ENCODE data around the gene LRRC4C.

Gene LRRC4C

DNA sequence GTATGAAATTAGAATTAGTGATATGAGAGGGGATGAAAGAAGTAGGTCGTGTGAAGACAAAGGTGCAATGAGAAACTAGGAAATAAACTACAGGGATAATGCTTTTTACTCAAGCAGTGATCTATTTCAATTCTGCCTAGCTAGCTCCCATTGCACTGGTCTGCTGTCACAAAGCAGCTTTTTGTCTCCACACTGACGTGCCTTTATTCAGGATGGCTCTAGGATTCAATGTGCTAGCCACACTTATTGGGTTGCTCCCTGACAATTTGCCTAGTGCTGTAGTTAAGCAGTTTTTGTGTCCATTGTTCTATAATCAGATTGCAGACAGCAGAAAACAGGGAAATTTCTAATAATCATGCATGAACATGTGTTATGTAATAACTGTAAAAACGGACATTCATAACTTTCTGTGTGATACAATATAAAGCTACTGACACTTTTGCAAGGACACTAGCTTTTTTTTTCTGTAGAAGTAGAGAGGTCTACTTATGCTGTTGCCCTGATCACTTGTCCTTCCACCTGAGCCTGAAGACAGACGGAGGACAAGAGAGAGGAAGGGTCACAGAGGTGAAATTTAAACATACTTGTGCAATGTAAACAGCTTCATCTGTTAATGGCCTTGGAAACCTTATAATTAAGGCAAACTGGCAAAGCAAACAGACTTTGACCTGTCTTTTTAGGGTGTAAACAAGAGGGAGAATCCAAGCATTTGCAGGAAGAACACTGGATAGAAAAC is 269.6 kb downstream of the LRRC4C start:
- H3K27ac ChIP-seq, result no peak overlapping the region
- no peaks in the 10 kb centered on the region for H3K4me1 ChIP-seq
- intact Hi-C loops (cut with DNase I; ENCODE audit: low total_unique reads), result no loop called here
- no peaks in the 10 kb centered on the region for H3K36me3 ChIP-seq
- H3K9me3 ChIP-seq, result no peaks in the 10 kb centered on the region
- TF ChIP-seq, protein P1, sequence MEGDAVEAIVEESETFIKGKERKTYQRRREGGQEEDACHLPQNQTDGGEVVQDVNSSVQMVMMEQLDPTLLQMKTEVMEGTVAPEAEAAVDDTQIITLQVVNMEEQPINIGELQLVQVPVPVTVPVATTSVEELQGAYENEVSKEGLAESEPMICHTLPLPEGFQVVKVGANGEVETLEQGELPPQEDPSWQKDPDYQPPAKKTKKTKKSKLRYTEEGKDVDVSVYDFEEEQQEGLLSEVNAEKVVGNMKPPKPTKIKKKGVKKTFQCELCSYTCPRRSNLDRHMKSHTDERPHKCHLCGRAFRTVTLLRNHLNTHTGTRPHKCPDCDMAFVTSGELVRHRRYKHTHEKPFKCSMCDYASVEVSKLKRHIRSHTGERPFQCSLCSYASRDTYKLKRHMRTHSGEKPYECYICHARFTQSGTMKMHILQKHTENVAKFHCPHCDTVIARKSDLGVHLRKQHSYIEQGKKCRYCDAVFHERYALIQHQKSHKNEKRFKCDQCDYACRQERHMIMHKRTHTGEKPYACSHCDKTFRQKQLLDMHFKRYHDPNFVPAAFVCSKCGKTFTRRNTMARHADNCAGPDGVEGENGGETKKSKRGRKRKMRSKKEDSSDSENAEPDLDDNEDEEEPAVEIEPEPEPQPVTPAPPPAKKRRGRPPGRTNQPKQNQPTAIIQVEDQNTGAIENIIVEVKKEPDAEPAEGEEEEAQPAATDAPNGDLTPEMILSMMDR (IDR thresholded peaks at IDR 0.05), result no peak
- DNase-seq, result no peak
- H3K4me3 ChIP-seq, result no peak overlapping the region
- H3K27me3 ChIP-seq, result no peaks in the 10 kb centered on the region

DNA sequence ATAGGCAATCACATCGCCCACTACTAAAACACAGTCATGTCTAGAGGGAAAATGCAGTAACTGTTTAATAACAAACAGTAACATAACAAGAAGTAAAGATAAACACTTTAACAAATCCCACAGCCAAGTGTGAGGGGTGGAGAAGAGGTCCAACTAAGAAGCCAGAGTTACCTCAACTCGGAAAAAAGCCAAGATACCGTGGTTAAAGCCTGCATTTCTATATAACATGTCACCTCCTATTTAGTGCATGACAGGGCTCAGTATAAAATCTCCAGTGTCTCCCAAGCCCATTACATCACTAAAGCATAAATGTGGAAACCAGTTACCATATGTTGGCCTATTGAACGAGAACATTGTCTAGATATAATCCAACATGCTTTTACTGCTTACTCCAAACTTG is 281.7 kb downstream of the LRRC4C start:
- Histone ChIP-seq H3K4me1 (no peaks in the 10 kb centered on the region), H3K36me3 (no peaks in the 10 kb centered on the region), H3K27ac (no peak overlapping the region), H3K27me3 (no peaks in the 10 kb centered on the region), H3K9me3 (no peaks in the 10 kb centered on the region), H3K4me3 (no peak overlapping the region)
- no peak for DNase-seq
- intact Hi-C loops (cut with DNase I; ENCODE audit: low total_unique reads), result no loop called here
- TF ChIP-seq, protein P1 (IDR thresholded peaks at IDR 0.05), result no peak

DNA sequence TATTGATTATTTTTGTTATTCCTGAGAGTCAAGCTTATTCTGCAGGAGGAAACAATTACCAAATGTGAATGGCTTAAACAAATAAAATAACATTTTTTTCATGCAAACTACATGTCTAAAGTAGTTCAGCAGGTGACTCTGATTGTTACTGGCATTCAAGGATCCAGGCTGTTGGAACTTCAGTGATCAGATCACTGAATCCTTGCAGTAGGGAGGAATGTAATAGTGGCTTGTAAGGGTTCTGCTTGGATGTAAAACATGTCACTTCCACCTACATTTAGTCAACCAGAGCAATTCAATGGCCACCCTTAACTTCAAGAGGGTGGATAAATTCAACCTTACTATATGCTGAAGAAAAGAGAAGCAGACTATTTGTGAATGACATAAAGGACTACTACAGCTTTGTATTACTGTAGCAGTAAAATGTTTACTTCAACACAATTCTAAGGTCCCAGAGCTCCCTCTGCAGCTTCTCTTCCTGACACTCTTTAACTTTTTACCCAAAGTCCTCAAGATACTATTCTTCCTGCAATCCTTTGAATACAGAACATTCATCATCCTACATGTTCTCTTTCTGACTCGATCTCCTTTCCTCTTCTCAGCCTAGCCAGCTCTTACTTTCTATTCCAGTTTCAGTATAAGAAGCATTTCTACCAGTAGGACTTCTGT is 284.0 kb downstream of the LRRC4C start:
- intact Hi-C loops (cut with DNase I; ENCODE audit: low total_unique reads), result no loop called here

DNA sequence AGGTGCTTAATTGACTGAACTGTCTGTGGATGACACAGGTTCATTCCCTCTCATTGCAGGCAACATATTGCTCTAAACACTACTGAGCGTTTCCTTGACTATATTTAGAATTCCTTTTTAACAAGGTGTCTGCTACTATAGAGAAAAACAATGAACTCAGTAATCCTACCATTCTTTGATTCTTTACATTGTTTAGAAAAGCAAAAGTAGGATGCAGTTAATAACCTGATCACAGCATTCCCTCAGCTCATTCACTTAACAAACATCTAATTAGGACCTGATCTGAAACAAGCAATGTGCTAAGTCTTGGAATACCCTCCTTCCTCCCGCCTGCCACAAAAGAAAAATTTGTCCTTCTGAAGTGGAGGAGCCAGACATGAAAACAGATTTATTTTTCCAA is 313.1 kb downstream of the LRRC4C start:
- Histone ChIP-seq H3K36me3 (no peaks in the 10 kb centered on the region), H3K27ac (no peak overlapping the region), H3K27me3 (no peaks in the 10 kb centered on the region), H3K4me3 (no peak overlapping the region), H3K9me3 (no peaks in the 10 kb centered on the region), H3K4me1 (no peaks in the 10 kb centered on the region)
- intact Hi-C loops (cut with DNase I; ENCODE audit: low total_unique reads), result no loop called here
- TF ChIP-seq, protein P1 (IDR thresholded peaks at IDR 0.05), result no peak
- DNase-seq, result no peak

More for the DNA sequence above, 284.0 kb downstream of the LRRC4C start:
- no peak overlapping the region for H3K27ac ChIP-seq
- no peaks in the 10 kb centered on the region for H3K27me3 ChIP-seq
- H3K4me1 ChIP-seq, result no peaks in the 10 kb centered on the region
- H3K4me3 ChIP-seq, result no peak overlapping the region
- no peaks in the 10 kb centered on the region for H3K36me3 ChIP-seq
- DNase-seq, result no peak
- H3K9me3 ChIP-seq, result no peaks in the 10 kb centered on the region
- TF ChIP-seq, protein P1 (IDR thresholded peaks at IDR 0.05), result no peak

DNA sequence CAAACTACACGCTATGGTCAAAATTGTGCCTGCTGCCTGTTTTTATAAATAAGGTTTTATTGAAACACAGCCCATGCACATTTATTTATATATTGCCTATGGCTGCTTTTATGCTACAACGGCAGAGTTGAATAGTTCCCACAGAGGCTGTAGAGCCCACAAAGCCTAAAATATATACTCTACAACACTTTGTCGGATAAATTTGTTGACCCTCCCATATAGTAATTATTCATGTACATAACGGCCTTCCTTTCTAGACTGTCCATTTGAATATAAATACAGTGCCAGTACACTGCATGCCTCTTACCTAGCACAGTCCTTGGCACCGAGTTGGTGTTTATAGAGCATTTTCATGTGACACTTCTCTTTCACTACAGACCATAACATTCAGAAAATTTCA is 314.0 kb downstream of the LRRC4C start:
- H3K27ac ChIP-seq, result no peak overlapping the region
- no peak overlapping the region for H3K4me3 ChIP-seq
- TF ChIP-seq, protein P1 (IDR thresholded peaks at IDR 0.05), result no peak
- no peaks in the 10 kb centered on the region for H3K27me3 ChIP-seq
- intact Hi-C loops (cut with DNase I; ENCODE audit: low total_unique reads), result no loop called here
- no peaks in the 10 kb centered on the region for H3K4me1 ChIP-seq
- no peaks in the 10 kb centered on the region for H3K36me3 ChIP-seq
- H3K9me3 ChIP-seq, result no peaks in the 10 kb centered on the region
- no peak for DNase-seq

All from tibial artery (tissue), 4 donors.